Measurements from ENCODE around the gene FOXO4.

Gene FOXO4

DNA sequence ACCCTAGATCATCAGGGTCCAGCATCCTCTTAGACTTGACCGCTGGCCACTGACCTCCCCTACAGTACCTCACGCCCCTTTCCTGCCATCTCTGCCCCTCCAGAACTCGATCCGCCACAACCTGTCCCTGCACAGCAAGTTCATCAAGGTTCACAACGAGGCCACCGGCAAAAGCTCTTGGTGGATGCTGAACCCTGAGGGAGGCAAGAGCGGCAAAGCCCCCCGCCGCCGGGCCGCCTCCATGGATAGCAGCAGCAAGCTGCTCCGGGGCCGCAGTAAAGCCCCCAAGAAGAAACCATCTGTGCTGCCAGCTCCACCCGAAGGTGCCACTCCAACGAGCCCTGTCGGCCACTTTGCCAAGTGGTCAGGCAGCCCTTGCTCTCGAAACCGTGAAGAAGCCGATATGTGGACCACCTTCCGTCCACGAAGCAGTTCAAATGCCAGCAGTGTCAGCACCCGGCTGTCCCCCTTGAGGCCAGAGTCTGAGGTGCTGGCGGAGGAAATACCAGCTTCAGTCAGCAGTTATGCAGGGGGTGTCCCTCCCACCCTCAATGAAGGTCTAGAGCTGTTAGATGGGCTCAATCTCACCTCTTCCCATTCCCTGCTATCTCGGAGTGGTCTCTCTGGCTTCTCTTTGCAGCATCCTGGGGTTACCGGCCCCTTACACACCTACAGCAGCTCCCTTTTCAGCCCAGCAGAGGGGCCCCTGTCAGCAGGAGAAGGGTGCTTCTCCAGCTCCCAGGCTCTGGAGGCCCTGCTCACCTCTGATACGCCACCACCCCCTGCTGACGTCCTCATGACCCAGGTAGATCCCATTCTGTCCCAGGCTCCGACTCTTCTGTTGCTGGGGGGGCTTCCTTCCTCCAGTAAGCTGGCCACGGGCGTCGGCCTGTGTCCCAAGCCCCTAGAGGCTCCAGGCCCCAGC is 5.2 kb downstream of the FOXO4 start:
- no peak for DNase-seq

- DNase-seq: no peak
These were observed 6.6 kb downstream of the FOXO4 start for GRCh38 chrX:71102292-71102691.

DNA sequence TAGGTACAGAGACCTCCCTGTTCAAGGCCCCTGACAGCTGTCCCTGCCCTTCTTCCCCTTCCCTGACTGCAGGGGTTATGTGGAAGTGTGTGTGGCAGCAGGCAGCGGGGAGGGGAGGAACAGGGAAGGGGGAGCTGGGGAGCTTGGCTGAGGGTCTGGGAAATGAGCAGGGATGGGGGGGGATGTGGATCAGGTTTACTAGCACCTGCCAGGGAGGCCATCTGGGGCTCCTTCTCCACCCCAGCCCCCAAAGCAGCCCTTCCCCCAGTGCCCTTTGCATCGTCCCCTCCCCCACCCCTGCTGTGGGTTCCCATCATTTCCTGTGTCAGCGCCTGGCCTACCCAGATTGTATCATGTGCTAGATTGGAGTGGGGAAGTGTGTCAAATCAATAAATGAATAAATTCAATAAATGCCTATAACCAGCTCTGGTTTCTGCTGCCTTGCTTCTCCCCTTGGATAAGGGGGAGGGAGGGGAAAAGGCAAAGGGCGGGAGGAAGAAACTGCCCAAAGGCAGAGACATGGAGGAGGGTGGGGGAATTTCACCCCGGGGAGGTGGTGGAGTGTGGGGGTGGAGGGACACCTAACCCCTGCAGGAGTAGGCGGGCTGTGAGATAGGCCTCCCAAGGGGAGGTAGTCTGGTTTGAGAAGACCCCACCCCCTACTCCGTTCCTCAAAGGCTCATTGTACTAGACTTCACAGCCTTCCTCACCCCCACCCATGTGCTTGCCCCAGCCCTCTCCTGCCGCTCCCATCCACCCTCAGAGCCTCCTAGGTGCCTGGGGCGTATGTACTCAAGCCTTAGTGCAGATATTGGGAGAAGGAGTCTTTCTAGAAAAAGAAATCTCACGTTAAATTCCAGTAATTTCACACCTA is 7.7 kb downstream of the FOXO4 start:
- peak; percentile 58 for DNase-seq

- no peak for DNase-seq
These were observed 10.0 kb downstream of the FOXO4 start for GRCh38 chrX:71105628-71106027.

GRCh38 chrX:71106427-71106826 is 10.8 kb downstream of the FOXO4 start, which contains the start of gene CXorf65:
CXorf65 (minus strand) TSS chrX:71106740; CDS start chrX:71106556, 184 bp downstream.
- no peak for DNase-seq

GRCh38 chrX:71107245-71107644 is 11.6 kb downstream of the FOXO4 start:
- DNase-seq: no peak

DNA sequence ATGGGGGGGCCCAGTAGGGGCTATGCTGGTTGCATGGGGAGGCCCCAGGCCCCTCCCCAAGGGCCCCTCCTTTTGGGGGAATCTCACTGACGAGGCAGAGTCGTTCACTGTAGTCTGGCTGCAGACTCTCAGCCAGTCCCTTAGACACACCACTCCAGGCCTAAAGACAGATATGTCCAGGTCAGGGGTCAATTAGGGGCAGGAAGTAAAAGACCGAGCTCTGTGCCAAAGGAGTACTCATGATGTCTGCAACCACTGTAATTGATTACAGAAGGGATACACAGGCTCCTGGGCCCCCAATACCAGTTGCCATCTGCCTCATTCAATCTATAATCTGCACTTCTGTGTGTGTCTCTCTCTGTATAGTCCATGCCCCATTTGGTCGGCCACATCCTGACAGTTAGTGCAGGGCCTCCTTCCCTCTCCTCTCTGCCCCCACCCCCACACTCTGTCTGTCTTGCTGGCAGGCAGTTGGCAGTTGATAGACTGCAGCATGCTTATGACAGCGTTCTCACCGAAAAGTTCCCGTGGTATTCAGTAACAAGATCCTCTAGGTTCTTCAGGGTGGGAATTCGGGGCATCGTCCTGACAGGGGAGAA is 12.2 kb downstream of the FOXO4 start:
- peak; percentile 31 for DNase-seq

DNA sequence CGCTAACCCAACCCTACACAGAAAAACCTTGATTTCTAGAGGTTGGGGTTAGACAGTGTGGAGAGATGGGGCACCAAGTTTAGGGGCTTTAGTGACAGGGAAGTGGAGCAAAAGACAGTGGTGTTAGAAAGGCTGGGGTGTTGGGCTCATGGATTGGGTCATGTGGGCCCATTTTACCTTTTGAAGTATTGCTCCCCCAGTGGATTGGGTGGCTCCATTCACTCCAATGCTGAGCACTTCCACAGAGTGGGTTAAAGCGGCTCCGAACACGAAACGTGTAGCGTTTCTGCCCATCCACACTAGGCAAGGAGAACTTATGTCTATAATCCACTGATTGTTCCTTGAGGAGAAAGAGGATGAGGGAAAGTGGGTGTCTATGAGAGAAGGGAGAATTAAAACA is 13.4 kb downstream of the FOXO4 start:
- no peak for DNase-seq

GRCh38 chrX:71111141-71111843 is 15.6 kb downstream of the FOXO4 start, which contains the start of gene IL2RG:
IL2RG (minus strand) TSS chrX:71111577; CDS start chrX:71111539, 38 bp downstream.
- peak; percentile 76 for DNase-seq

GRCh38 chrX:71111921-71112431 is 16.3 kb downstream of the FOXO4 start:
- DNase-seq: peak; percentile 28

DNA sequence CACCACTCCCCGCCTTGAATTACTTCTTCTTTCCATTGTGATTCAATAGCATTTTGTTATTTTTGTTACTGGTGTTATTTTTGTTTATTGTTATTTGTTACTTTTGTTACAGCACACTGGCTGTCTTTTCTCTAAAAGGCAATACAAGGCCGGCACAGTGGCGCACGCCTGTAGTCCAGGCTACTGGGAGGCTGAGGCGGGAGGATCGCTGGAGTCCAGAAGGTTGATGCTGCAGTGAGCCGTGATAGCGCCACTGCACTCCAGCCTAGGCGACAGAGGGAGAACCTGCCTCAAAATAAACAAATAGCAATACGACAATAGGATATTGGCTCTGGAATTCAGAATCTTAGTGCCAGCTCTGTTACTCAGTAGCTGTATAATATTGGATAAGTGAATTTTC is 21.7 kb downstream of the FOXO4 start:
- DNase-seq: no peak

DNA sequence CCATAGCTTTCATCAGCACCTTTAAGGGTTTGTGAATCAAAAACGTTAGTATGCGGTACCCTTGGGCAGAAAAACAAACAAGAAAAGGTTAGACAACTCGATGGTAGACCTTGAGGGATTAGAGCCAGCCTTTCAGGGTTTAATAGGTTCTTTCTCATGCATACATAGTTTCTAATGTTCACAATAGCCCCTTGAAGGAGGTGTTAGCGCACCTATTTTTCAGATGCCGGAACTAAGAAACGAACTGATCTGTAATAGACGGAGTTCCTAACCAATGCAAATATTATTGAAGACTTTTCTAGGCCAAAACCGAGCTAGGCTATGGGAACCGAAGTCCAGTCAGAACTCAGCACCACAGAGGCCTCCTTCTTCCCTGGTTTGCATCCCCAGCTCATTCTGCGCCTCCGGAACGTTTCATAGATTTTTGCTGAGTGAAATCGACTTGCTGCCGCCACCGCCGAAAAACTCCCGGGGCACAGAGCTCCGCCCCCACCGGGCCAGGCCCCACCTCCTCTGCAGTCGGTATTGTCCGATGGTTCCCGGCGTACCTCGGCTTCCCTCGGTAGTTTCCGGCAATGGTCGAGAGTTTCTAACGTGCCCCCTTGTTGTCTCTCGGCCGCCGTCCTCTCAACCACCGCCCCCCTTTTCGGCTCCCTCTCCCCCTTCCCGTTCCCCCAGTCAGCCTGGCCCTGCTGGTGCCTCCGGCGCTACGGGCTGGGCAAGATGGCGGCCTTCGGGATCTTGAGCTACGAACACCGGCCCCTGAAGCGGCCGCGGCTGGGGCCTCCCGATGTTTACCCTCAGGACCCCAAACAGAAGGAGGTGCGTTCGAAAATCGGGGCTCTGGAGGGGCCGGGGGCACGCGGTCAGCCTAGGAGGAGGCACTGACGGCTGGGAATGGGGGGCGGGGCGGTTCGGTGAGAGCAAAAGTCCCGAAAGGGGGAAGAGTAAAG is 22.7 kb downstream of the FOXO4 start, which contains the start of gene MED12:
TSS of gene MED12 (plus strand) at position 565 of the 953 bp plus-strand sequence. CDS start at position 724, 159 bp downstream.
- peak; percentile 82 for DNase-seq

GRCh38 chrX:71118985-71119535 is 23.4 kb downstream of the FOXO4 start:
- DNase-seq: no peak

DNA sequence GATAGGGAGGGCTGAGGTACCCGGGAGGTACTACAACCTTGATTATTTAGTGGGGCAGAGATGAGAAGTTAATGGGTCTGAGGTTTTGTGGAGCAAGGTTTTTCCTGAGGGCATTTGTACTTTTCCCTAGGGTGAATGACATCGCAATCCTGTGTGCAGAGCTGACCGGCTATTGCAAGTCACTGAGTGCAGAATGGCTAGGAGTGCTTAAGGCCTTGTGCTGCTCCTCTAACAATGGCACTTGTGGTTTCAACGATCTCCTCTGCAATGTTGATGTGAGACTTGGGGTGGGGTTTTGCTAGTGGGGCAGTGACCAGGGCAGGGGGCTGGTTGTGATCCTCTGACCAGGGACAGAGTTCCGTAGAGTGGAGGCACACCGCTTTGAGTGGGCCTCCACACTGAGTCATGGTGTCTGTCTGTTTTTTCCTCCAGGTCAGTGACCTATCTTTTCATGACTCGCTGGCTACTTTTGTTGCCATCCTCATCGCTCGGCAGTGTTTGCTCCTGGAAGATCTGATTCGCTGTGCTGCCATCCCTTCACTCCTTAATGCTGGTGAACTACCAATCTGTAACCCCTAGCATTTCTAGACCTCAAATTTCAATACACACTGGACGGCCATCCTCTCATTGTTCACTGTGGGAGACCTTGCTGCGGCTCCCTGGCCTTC is 32.6 kb downstream of the FOXO4 start:
- DNase-seq: no peak

DNA sequence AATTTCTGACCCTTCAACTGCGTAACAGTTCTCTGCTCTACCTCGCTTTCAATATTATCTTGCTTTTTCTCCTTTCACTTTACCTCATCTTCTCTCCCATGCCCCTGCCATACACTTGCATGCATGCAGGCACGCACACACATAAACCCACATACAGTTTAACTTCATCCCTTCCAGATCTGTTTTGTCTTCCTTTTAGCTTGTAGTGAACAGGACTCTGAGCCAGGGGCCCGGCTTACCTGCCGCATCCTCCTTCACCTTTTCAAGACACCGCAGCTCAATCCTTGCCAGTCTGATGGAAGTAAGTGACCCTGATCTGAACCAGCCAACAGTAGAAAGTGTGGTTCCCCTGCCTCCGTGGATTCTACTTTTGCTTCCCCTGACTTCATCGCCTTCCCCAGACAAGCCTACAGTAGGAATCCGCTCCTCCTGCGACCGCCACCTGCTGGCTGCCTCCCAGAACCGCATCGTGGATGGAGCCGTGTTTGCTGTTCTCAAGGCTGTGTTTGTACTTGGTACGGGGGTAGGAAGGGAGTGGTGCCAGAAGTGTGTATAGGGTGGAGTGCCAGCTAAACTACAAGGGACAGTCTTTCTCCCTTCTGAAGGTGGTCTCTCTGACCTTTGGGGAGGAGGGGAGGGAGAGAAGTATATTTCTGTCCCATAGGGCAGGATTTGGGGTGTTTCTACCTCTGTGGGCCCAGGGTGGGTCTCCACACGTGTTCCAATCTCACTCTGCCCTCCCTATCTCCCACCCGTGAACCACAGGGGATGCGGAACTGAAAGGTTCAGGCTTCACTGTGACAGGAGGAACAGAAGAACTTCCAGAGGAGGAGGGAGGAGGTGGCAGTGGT is 33.5 kb downstream of the FOXO4 start:
- peak; percentile 79 for DNase-seq

- DNase-seq: no peak
These were observed 35.9 kb downstream of the FOXO4 start for GRCh38 chrX:71131510-71131909.

- DNase-seq: no peak
These were observed 44.8 kb downstream of the FOXO4 start for GRCh38 chrX:71140440-71140839.

- no peak for DNase-seq
These were observed 47.9 kb downstream of the FOXO4 start for GRCh38 chrX:71143508-71143907.

GRCh38 chrX:71144651-71145050 is 49.0 kb downstream of the FOXO4 start, which contains the start of gene NLGN3:
NLGN3 (plus strand) TSS chrX:71144841; CDS start chrX:71147750, 2,909 bp downstream.
- DNase-seq: no peak

All from activated CD8-positive, alpha-beta memory T cell treated with anti-CD3 and anti-CD28 coated beads, Interleukin-2, amount 50 U/mL, for 4 hours (primary cell).